Breast epithelium (tissue), 4 donors: Measurements from ENCODE around the gene SFXN3. TPM values are rescaled to one million over a fixed set of nuclear protein-coding genes. Genes with fewer than 3 reads are reported as not detected.

Experiments used
- DNase-seq, 2 donors: peaks; one replicate each; pipeline ENCODE4 v3.0.0-alpha.2; 2019; ENCODE audit warnings: low spot score in 2 of 2
- H3K27ac ChIP-seq, 2 donors: fragments of 200-600 bp; sonication (generic) in 1 of 2; one replicate each; pipeline ENCODE4 v1.5.1; 2016 to 2019; ENCODE audit warnings: mild to moderate bottlenecking in 1 of 2
- H3K27me3 ChIP-seq, 2 donors: fragments of 200-600 bp; sonication (generic) in 1 of 2; one replicate each; pipeline versions ENCODE4 v1.5.1 to v1.6.0; 2017 to 2019; ENCODE audit warnings: control low read depth in 1 of 2, mild to moderate bottlenecking in 1 of 2
- H3K36me3 ChIP-seq: fragments of 200-600 bp; one replicate; pipeline ENCODE4 v1.5.1; 2019
- H3K4me1 ChIP-seq, 2 donors: fragments of 200-600 bp; sonication (generic); one replicate each; pipeline ENCODE4 v1.5.1; 2016 to 2019; ENCODE audit warnings: control low read depth in 1 of 2
- H3K4me3 ChIP-seq, 3 donors: fragments of 200-600 bp; sonication (generic); 1 replicate in 2 of 3; 2 replicates in 1 of 3; pipeline ENCODE4 v1.5.1; 2016 to 2019; ENCODE audit warnings: mild to moderate bottlenecking in 3 of 3, moderate library complexity in 2 of 3
- H3K9me3 ChIP-seq, 2 donors: fragments of 200-600 bp; sonication (generic) in 1 of 2; one replicate each; pipeline ENCODE4 v1.5.1; 2016 to 2019; ENCODE audit warnings: control low read depth in 1 of 2
- POLR2A ChIP-seq: fragments of 450-650 bp; IDR thresholded peaks from one replicate; pipeline ENCODE4 v1.6.1; 2016; ENCODE audit warnings: antibody characterized with exemption, mild to moderate bottlenecking, moderate library complexity
- POLR2AphosphoS5 ChIP-seq, 3 donors: sonication (generic); formaldehyde crosslinking; IDR thresholded peaks; one replicate each; pipeline ENCODE4 v1.6.1; 2017; ENCODE audit warnings: antibody characterized with exemption in 3 of 3
- intact Hi-C: fragments of 100-400 bp; cut with DNase I; formaldehyde crosslinking; loops from one replicate; pipeline ENCODE4 v1.15.1; 2023; ENCODE audit warnings: low total_unique reads
- total RNA-seq, 3 donors: library from RNA; depleted of rRNA; stranded (reverse); fragments of >200 nt; gene quantifications; one replicate each; pipeline ENCODE4 v1.1.0, GENCODE V29; 2016
- TF ChIP-seq, protein P1 (sequence below), 3 donors: fragments of 450-650 bp; IDR thresholded peaks; one replicate each; pipeline ENCODE4 v1.5.1; 2016 to 2017; ENCODE audit warnings: antibody characterized with exemption in 3 of 3, mild to moderate bottlenecking in 3 of 3, moderate library complexity in 3 of 3

The SFXN3 gene
- total RNA-seq, 3 donors from 2014 or later, result 63.7 to 90.4 (median 75.7) TPM

DNA sequence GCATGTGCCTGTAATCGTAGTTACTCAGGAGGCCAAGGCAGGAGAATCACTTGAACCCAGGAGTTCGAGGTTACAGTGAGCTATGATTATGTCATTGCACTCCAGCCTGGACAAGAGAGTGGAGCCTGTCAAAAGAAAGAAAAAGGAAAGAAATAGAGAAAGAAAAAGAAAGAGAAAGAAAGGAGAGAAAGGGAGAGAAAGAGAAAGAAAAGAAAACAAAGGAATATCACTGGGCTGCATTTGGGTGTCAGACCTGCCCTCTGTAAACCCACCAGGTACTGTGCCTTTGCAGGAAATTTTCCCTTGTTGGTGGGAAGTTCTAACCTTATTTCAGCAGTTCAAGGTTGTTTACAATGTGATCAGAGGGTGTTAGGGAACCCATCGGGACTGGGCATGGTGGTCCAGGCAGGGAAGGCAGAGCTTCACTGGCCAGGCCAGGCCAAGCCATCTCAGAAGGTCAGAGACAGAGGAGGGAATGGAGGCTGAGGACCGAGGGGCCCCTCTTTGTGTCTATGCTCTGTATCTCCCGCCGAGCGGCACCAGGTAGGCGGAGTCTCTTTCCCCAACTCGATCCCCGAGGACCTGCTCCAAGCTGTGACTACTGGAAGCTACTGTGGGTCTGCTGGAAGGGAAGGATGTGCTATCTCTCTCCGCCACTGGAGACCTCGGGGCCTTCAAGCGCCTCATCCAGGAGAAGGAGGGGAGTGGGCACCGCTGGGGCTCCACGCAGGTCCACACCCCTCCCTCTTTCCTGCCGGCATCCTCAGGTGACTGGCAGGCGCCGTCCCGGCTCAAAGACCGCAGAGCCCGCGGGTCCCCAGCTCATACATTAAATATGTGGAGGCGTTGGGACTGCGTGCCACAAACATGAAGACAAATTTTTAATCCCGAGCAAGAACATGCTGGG is 15.6 kb downstream of the SFXN3 start:
- H3K36me3 ChIP-seq, result no peaks in the 10 kb centered on the region
- H3K9me3 ChIP-seq, result no peaks in the 10 kb centered on the region
- H3K27ac ChIP-seq, result no peak overlapping the region
- H3K27me3 ChIP-seq, result peaks cover 0 to 32% of the 10 kb centered on the region in 2 donors
- H3K4me3 ChIP-seq, result no peak overlapping the region
- intact Hi-C loops, result no loop called here
- H3K4me1 ChIP-seq, result peaks cover 0 to 15% of the 10 kb centered on the region in 2 donors
- DNase-seq, result no peak
- TF ChIP-seq, protein P1, sequence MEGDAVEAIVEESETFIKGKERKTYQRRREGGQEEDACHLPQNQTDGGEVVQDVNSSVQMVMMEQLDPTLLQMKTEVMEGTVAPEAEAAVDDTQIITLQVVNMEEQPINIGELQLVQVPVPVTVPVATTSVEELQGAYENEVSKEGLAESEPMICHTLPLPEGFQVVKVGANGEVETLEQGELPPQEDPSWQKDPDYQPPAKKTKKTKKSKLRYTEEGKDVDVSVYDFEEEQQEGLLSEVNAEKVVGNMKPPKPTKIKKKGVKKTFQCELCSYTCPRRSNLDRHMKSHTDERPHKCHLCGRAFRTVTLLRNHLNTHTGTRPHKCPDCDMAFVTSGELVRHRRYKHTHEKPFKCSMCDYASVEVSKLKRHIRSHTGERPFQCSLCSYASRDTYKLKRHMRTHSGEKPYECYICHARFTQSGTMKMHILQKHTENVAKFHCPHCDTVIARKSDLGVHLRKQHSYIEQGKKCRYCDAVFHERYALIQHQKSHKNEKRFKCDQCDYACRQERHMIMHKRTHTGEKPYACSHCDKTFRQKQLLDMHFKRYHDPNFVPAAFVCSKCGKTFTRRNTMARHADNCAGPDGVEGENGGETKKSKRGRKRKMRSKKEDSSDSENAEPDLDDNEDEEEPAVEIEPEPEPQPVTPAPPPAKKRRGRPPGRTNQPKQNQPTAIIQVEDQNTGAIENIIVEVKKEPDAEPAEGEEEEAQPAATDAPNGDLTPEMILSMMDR (IDR thresholded peaks at IDR 0.05), result no peak
- no peak for TF ChIP-seq POLR2AphosphoS5 (IDR thresholded peaks at IDR 0.05)
- TF ChIP-seq POLR2A, result no peak

DNA sequence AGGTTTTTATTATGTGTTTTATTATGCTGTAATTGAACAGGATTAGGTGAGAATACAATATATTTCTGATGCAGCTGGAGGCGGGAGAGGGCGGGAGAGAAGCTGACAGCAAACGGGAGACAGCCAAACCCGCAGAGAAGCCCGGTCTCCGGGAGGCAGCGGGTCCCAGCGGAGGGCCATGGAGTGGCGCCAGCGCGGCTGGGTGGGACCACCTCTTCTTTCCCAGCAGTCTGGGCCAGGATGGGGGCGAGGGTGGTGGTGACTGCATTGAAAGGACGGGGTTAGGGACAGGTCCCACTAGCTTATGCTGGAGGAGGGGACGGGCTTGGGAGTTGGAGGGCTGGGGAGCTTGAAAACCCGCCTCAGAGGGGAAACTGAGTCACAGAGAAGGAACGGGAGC is 16.2 kb downstream of the SFXN3 start:
- Histone ChIP-seq H3K27me3 (peaks cover 0 to 32% of the 10 kb centered on the region in 2 donors), H3K27ac (no peak overlapping the region), H3K36me3 (no peaks in the 10 kb centered on the region), H3K9me3 (no peaks in the 10 kb centered on the region), H3K4me1 (peaks cover 0 to 15% of the 10 kb centered on the region in 2 donors), H3K4me3 (no peak overlapping the region)
- DNase-seq, result no peak
- TF ChIP-seq POLR2AphosphoS5 (IDR thresholded peaks at IDR 0.05) (no peak), POLR2A (no peak)
- TF ChIP-seq, protein P1 (IDR thresholded peaks at IDR 0.05), result no peak
- intact Hi-C loops, result no loop called here

DNA sequence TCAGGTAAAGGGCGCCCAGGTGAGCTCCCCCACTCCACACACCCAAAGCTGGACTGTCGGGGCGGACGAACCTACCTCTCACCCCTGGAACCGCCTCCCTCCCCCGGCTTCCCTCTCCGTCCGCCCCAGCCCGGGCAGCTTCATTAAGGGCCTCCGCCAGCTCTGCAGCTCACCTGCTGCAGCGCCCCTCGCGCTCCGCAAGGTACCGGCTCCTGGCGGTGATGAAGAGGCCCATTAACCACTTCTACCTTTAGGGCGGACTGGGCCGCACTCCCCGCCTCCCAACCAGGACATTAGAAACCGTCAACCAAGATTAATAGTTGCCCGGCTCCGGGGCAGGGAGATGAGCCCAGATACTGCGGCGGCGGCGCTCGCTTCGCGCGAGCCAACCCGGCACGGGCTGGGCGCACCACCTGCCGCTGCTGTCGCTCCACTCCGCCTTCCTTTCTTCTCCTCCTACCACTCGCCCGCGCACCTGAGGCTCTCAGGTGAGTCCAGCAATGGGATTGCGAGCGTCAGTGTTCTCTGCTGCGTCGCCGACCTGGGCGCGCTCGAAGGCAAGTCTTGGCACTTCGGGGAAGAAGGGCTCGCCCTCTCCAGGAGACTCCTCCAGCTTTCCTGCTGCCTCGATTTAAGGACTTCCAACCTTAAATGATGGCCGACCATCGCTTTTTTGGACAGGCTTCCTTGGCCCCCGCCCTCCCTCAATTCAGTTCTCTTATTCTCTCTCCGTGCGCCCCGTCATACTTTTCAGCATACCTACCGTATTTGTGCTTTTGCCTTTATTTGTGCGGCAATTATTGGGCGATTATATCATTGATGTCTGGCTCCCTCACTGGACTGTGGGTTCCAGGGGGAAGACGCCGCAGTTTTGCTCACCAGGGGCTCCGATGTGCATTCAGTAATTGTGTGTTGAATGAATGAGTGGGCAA is 17.2 kb downstream of the SFXN3 start:
- TF ChIP-seq, protein P1 (IDR thresholded peaks at IDR 0.05), result no peak
- TF ChIP-seq POLR2AphosphoS5 (IDR thresholded peaks at IDR 0.05), result no peak
- no peak for TF ChIP-seq POLR2A
- intact Hi-C loops, result no loop called here
- H3K9me3 ChIP-seq, result no peaks in the 10 kb centered on the region
- H3K4me3 ChIP-seq, result peak overlapping the region in 2 of 3 donors; percentile 32 to 48
- H3K4me1 ChIP-seq, result peaks cover 0 to 15% of the 10 kb centered on the region in 2 donors
- no peak for DNase-seq
- peaks cover 0 to 32% of the 10 kb centered on the region in 2 donors for H3K27me3 ChIP-seq
- no peaks in the 10 kb centered on the region for H3K36me3 ChIP-seq
- no peak overlapping the region for H3K27ac ChIP-seq

DNA sequence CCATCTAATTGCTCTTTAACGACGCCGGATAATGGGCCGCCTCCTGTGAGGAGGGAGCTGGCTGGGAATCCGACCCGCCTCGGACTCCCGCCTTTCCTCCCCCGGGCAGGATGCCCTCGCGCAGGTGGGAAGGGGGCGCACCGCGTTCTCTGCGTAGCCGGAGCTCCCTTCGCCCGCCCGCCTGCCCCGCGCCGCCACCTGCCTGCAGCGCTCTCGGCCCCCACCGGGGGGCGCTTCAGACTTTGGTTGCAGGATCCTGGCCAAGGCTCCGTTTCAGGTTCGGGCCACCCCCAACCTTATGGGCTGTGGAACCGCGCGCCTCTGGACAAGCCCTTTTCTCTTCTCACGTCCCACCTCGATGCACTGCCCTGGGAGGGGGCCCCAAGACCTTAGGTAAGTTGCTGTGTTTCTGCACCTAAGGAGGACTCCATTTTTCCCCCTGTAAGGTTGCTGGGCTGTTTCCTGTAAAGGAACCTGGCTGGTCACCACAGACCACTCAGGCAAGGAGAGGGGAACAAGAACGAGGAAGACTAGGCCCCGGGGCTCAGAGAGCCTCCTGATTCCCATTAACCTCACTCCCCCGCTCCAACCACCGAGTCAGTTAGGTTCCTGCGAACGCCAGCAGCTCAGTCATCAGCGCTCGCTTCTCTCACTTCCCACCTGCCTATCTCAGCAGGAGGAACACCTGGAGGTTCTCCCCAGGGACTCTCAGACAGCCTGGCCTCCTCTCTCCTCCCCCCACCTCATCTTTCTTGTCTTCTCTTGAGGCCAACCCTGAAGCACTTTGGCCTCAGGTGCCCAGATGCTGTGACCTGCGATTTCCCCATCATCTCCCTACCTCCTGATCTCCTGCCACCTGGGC is 19.4 kb downstream of the SFXN3 start:
- intact Hi-C loops, result no loop called here
- Histone ChIP-seq H3K27me3 (peaks cover 0 to 32% of the 10 kb centered on the region in 2 donors), H3K4me1 (peaks cover 0 to 10% of the 10 kb centered on the region in 2 donors), H3K4me3 (peak overlapping the region in 2 of 3 donors; percentile 33 to 51), H3K36me3 (no peaks in the 10 kb centered on the region), H3K9me3 (no peaks in the 10 kb centered on the region), H3K27ac (no peak overlapping the region)
- TF ChIP-seq, protein P1 (IDR thresholded peaks at IDR 0.05), result peak; percentile 41 to 69 (median 65)
- TF ChIP-seq POLR2A, result no peak
- peak; percentile 42 to 75 for DNase-seq
